GM21576 (cell line): Measurements from ENCODE around the gene OSBPL6.

Experiments
- ATAC-seq: cut with Tn5 transposase; IDR thresholded peaks from one replicate; pipeline ENCODE4 v1.9.1; 2021; ENCODE audit warnings: mild to moderate bottlenecking, moderate library complexity; ENCODE audit not compliant: unreplicated experiment

Gene OSBPL6

DNA sequence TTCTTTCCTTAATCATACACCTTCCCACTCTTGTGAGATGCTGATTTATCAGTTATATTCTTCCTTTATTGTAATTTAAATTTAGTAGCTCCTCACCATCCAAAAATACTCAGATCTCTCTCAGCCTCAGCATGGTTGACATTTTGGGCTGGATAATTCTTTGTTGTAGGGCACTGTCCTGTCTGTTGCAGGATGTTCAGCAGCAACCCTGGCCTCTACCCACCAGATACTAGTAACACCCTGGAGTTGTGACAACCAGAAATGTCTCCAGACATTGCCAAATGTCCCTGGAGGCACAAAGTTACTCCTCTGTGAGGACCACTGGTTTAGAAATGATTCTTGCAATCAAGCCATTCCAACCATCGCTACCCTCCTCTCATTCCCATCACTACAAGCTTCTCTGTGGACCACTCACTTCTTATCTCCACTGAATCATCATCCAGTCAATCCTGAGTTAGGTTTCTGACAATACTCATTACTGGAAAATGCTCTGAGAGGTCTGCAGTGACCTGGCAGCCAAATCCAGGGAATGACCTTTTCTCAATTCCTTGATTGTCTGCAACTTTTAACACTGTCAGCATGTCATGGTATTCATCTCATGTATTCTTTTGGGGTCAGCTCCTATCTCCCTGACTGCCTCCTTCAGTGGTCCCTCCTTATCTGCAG is 43.3 kb downstream of the OSBPL6 start:
- ATAC-seq = no peak

- ATAC-seq = no peak
Measured at GRCh38 chr2:178238154-178238521, 43.8 kb downstream of the OSBPL6 start.

DNA sequence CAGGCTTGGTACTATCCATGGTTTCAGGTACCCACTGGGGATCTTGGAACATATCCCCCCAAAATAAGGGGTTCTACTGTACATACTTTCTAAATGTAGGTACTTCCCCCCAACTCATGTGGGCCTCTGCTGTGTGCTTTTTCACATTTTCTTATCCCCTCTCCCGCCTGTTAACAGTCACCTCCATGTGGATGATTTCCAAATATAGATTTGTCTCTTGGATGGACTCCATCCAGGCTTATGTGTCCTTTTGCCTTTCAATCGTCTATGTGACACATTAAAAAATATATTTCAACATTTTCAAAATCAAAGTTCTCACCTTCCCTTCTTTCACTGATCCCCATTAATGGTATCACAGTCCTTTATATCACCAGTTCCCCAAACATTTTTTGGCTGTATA is 44.4 kb downstream of the OSBPL6 start:
- ATAC-seq = no peak

DNA sequence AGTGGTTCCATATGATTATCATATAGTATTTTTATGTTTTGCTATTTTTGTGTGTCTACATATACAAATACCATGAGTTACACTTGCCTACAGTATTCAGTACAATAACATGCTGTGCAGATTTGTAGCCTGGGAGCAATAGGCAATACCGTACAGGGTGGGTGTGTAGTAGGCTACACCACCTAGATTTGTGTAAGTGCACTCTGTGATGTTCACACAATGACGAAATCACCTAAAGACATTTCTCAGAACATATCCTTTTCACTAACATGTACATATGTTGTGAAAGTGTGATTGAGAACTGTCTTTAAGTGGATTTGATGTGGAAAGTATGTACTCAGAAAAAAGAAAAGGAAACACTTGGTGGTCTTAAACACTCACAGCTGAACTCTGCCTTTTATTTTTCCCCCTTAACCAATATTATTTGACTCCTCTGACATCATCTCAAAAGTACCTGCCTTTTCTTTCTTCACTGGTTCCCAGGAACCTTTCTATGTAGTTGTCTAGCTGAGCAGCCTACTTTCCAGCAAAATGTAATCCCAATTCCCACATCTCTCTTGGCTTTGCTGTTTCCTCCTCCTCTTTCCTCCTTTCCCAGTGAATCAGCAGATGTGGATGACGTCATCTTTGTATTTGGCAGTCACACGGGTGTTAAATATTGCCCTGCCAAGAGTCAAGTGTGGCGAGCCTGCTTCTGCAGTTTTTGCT is 47.7 kb downstream of the OSBPL6 start:
- ATAC-seq = no peak

GRCh38 chr2:178242552-178242883 is 48.2 kb downstream of the OSBPL6 start:
- ATAC-seq = no peak

DNA sequence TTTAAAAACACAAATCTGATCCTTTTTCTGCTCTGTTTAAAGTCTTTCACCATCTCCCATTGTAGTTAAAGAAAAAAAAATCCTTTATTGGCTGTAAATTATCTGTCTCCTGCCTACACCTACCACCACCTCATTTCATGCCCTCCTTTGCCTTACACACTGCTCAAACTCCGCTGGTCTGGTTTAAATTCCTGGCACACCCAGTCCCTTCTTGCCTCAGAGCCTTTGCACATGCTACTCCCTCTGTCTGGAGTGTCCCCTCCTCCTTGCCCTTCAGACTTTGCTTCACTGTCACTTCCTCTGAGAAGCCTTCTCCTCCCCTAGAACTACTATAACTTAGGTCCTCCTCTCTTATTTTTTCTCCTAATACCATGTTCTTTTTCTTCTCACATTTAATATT is 49.6 kb downstream of the OSBPL6 start:
- no peak for ATAC-seq

- ATAC-seq = no peak
Measured at GRCh38 chr2:178244777-178245176, 50.5 kb downstream of the OSBPL6 start.

DNA sequence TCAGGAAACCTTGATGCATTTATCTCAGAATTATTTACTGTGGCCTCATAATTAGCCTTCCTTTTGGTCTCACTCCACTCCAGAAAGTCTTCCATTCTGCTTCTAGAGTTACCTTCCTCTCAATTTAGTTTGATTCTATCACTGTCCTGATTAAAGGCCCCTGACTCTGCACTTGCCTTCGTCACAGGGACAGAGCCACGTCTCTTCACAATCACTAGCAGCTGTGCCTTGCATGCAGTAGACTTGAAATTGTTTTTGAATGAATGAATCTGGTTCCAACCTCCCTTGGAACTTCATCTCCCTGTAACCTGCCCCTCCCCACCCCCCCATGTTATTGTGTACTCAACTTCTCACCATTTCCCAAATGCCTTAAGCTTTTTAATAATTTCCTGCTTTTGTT is 52.4 kb downstream of the OSBPL6 start:
- no peak for ATAC-seq

- no peak for ATAC-seq
Measured at GRCh38 chr2:178247250-178247649, 52.9 kb downstream of the OSBPL6 start.

- no peak for ATAC-seq
Measured at GRCh38 chr2:178250429-178250828, 56.1 kb downstream of the OSBPL6 start.

- ATAC-seq = no peak
Measured at GRCh38 chr2:178251151-178251955, 57.0 kb downstream of the OSBPL6 start.

- ATAC-seq = no peak
Measured at GRCh38 chr2:178256382-178257042, 62.2 kb downstream of the OSBPL6 start.

DNA sequence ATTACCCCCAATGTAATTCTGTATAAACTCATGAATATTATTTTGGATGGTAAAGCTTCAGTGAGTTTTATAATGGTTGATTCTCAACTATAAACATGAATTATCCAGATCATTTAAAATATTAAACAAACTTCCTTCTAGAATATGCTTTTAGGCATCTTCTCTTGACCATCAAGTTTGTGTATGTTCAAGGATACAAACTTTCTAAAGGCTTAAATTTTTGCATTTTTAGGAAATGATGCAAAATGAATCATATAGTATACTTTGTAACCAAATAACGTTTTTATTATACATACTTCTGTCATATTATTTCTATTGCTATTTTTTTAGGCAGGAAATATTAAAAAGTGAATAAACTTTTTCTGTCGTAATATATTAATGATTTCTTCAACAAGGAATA is 62.8 kb downstream of the OSBPL6 start:
- ATAC-seq = no peak

GRCh38 chr2:178258916-178259315 is 64.6 kb downstream of the OSBPL6 start:
- no peak for ATAC-seq

DNA sequence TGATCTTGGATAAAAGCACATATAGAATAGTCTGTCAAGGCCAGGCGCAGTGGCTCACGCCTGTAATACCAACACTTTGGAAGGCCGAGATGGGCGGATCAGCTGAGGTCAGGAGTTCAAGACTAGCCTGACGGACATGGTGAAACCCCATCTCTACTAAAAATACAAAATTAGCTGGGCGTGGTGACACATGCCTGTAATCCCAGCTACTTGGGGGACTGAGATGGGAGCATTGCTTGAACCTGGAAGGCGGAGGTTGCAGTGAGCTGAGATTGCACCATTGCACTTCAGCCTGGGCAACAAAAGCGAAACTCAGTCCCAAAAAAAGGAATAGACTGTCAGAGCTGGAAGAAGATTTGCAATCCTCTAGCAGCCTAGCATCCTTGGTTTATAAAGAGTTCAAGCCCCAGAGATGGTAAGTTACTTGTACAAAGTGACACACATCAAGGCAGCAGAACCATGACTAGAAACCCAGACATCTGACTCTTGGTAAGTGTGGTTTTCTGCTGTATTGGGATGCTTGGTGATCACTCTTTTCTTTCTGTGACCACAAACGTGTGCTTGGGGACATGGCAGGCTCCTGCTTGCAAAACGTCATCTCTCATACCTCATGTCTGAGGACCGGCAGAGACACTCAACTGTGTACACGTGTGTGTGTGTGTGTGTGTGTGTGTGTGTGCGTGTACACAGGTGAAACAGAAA is 69.0 kb downstream of the OSBPL6 start:
- ATAC-seq = no peak

- no peak for ATAC-seq
Measured at GRCh38 chr2:178264211-178264610, 69.9 kb downstream of the OSBPL6 start.

GRCh38 chr2:178265851-178266250 is 71.5 kb downstream of the OSBPL6 start:
- ATAC-seq = no peak

DNA sequence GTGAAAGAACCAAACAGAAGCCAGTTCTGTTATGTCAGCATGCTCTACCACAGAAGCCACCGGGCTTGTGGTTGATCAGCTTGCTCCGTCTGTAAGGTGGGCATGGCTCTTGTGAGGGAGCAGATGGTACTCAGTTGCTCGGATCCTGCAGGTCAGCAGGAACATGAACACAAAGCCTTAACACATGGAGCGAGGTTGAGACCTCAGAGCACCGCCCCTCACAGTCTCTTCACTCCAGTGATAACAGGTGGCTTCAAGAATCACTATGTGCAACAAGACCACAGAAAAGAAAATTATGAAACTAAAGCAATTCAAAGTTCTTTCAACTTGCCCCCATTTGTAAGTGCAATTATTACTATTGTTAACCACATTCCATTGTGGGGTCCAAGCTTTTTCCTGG is 72.1 kb downstream of the OSBPL6 start:
- no peak for ATAC-seq

DNA sequence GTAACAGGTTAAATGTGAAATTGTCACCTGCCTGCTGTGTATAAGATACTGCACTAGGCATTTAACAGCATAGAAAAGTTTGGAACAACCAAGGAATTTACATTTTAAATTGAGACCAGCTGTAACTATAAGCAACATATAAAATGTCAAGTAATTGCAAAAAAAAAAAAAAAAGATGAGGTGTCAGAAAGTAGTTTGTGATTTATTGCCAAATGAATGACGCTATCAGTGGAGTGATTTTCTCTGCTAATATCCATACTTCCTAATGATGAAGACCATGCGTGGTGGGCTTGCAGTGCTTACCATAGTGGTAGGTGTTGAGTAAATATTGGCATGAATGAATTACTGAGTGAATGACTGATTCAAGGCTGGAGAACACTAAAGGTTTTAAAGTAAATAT is 73.3 kb downstream of the OSBPL6 start:
- no peak for ATAC-seq

DNA sequence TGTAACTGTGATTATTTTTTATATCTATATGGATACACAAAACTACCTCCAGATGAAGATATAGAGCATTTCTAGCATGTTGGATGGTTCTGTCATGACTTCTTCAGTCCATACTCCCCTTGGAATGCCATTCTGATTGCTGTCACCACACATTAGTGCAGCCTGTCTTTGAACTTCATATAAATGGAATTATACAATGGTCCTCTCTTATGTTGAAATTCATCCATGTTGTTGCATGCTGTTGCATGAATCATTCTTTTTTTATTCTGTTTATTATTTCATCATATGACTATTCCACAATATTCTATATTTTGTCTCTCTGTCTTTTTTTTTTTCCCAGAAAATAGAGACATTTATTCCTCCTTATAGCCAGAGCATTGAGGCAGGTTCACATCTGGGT is 74.1 kb downstream of the OSBPL6 start:
- ATAC-seq = no peak
